Thyroid gland (tissue), 4 donors: ENCODE results near the gene NDRG3. TPM values are rescaled to one million over a fixed set of nuclear protein-coding genes. Genes with fewer than 3 reads are reported as not detected.

ENCODE experiments used
- DNase-seq, 2 donors: peaks; one replicate each; pipeline ENCODE4 v3.0.0-alpha.2; 2019
- H3K27ac ChIP-seq, 3 donors: fragments of 200-600 bp; sonication (generic); 1 replicate in 2 of 3; 2 replicates in 1 of 3; pipeline ENCODE4 v1.5.1; 2016 to 2019; ENCODE audit warnings: mild to moderate bottlenecking in 1 of 3, moderate library complexity in 1 of 3
- H3K27me3 ChIP-seq: fragments of 200-600 bp; sonication (generic); one replicate; pipeline ENCODE4 v1.5.1; 2019
- H3K36me3 ChIP-seq, 2 donors: fragments of 200-600 bp; sonication (generic); one replicate each; pipeline ENCODE4 v1.5.1; 2016 to 2019
- H3K4me1 ChIP-seq, 2 donors: fragments of 200-600 bp; sonication (generic); one replicate each; pipeline ENCODE4 v1.5.1; 2017 to 2019
- H3K4me3 ChIP-seq, 3 donors: fragments of 200-600 bp; sonication (generic); replicated peaks in 1 of 3; 1 replicate in 2 of 3; 2 replicates in 1 of 3; pipeline ENCODE4 v1.5.1; 2016; ENCODE audit warnings: mild to moderate bottlenecking in 1 of 3
- H3K9me3 ChIP-seq: fragments of 200-600 bp; sonication (generic); one replicate; pipeline ENCODE4 v1.5.1; 2017
- POLR2A ChIP-seq, 2 donors: fragments of 450-650 bp; IDR thresholded peaks; one replicate each; pipeline ENCODE4 v1.6.1; 2017; ENCODE audit warnings: antibody characterized with exemption in 2 of 2, mild to moderate bottlenecking in 2 of 2, moderate library complexity in 1 of 2
- WGBS, 2 donors: methylation state at CpG; one replicate each; pipeline ENCODE4 v1.1.5; 2017; 5-methylcytosine and 5-hydroxymethylcytosine counted together
- intact Hi-C: fragments of 100-400 bp; cut with DNase I; formaldehyde crosslinking; loops from one replicate; pipeline ENCODE4 v1.15.1; 2023
- total RNA-seq, 4 donors: library from RNA; depleted of rRNA; stranded (reverse); fragments of >200 nt; gene quantifications; one replicate each; pipeline ENCODE4 v1.2.3, GENCODE V29; 2016
- TF ChIP-seq, protein P1 (sequence below), 6 experiments: fragments of 200-600 bp in 3 of 6; fragments of 450-650 bp in 3 of 6; sonication (generic) in 3 of 6; IDR thresholded peaks; one replicate each; pipeline ENCODE4 v1.5.1; 2016 to 2019; ENCODE audit warnings: antibody characterized with exemption in 6 of 6, mild to moderate bottlenecking in 2 of 6, inconsistent platforms in 1 of 6, moderate library complexity in 1 of 6

The NDRG3 gene
- total RNA-seq, 4 donors from 2014 or later: 14.6 to 32.1 (median 27.9) TPM

DNA sequence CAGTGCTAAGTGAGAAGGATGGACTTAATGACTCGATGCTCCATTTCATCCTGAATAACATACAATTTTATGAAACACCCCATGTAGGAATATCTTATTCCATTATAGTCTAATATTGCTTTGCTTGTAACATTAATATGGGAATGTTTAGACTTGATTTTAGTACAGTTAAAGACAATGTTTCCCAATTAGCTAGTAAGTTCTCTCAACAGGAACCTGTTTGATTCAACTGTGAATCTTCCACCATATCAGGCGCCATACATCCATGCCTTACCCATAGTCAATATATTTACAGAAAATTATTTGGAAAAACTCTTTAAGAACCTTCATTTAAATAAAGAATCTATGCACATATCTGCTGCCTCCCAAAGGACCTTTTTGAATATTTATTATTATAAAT is 3.3 kb downstream of the NDRG3 start:
- DNase-seq: no peak
- 96 to 98% methylated on average over 2 of the region's 2 CpGs for WGBS, 2 donors
- H3K27me3 ChIP-seq: no peaks in the 10 kb centered on the region
- H3K9me3 ChIP-seq: no peaks in the 10 kb centered on the region
- TF ChIP-seq, protein P1, sequence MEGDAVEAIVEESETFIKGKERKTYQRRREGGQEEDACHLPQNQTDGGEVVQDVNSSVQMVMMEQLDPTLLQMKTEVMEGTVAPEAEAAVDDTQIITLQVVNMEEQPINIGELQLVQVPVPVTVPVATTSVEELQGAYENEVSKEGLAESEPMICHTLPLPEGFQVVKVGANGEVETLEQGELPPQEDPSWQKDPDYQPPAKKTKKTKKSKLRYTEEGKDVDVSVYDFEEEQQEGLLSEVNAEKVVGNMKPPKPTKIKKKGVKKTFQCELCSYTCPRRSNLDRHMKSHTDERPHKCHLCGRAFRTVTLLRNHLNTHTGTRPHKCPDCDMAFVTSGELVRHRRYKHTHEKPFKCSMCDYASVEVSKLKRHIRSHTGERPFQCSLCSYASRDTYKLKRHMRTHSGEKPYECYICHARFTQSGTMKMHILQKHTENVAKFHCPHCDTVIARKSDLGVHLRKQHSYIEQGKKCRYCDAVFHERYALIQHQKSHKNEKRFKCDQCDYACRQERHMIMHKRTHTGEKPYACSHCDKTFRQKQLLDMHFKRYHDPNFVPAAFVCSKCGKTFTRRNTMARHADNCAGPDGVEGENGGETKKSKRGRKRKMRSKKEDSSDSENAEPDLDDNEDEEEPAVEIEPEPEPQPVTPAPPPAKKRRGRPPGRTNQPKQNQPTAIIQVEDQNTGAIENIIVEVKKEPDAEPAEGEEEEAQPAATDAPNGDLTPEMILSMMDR (IDR thresholded peaks at IDR 0.05): no peak
- TF ChIP-seq POLR2A (IDR thresholded peaks at IDR 0.05): no peak
- no peak overlapping the region for H3K4me3 ChIP-seq
- peaks cover 5 to 8% of the 10 kb centered on the region in 2 donors for H3K4me1 ChIP-seq
- no peak overlapping the region for H3K27ac ChIP-seq
- no peaks in the 10 kb centered on the region for H3K36me3 ChIP-seq
- intact Hi-C loops: no loop called here

DNA sequence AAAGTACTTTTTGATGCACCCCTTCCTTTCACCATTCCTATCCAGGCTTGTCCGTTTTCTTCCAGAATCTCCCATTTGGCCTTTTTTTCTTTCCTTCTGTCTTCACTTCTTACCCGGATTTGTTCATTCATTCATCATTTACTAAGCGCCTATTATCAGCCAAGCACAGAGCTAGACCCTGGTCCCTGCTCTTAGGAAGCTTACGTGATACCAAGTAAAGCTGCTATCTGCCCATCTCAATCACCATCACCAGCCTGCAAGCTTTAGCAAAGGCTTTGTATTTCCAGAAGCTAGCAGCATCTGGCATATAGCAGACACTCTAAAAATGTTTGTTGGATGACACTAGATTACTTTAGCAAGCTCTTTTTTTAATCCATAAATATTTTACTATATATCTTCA is 4.8 kb downstream of the NDRG3 start:
- H3K27me3 ChIP-seq: no peaks in the 10 kb centered on the region
- peaks cover 5 to 8% of the 10 kb centered on the region in 2 donors for H3K4me1 ChIP-seq
- no peak overlapping the region for H3K4me3 ChIP-seq
- no peak overlapping the region for H3K27ac ChIP-seq
- WGBS, 2 donors: 87 to 88% methylated on average over 4 of the region's 4 CpGs
- no peak for TF ChIP-seq POLR2A (IDR thresholded peaks at IDR 0.05)
- TF ChIP-seq, protein P1 (IDR thresholded peaks at IDR 0.05): no peak
- H3K9me3 ChIP-seq: no peaks in the 10 kb centered on the region
- intact Hi-C loops: no loop called here
- DNase-seq: no peak
- H3K36me3 ChIP-seq: no peaks in the 10 kb centered on the region

DNA sequence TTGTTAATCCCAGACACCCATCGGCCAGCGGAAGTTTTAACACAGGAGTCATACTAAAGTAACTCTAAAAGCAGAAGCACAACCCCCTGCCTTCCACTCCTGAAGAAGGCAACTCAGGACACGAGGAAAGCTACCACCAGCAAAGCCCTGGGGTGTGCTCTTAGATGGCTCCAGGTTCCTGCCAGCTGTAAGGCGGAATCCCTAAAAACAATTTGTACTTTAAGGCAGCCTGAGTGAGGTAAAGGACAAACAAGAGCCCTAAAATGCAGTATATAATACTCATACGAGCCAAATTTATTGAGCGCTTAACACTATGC is 8.7 kb downstream of the NDRG3 start:
- no peak for DNase-seq
- Histone ChIP-seq H3K4me1 (no peaks in the 10 kb centered on the region), H3K27me3 (no peaks in the 10 kb centered on the region), H3K27ac (no peak overlapping the region), H3K4me3 (no peak overlapping the region), H3K36me3 (no peaks in the 10 kb centered on the region), H3K9me3 (no peaks in the 10 kb centered on the region)
- intact Hi-C loops: no loop called here
- TF ChIP-seq, protein P1 (IDR thresholded peaks at IDR 0.05): no peak
- TF ChIP-seq POLR2A (IDR thresholded peaks at IDR 0.05): no peak
- WGBS, 2 donors: 96 to 98% methylated on average over 6 of the region's 6 CpGs

DNA sequence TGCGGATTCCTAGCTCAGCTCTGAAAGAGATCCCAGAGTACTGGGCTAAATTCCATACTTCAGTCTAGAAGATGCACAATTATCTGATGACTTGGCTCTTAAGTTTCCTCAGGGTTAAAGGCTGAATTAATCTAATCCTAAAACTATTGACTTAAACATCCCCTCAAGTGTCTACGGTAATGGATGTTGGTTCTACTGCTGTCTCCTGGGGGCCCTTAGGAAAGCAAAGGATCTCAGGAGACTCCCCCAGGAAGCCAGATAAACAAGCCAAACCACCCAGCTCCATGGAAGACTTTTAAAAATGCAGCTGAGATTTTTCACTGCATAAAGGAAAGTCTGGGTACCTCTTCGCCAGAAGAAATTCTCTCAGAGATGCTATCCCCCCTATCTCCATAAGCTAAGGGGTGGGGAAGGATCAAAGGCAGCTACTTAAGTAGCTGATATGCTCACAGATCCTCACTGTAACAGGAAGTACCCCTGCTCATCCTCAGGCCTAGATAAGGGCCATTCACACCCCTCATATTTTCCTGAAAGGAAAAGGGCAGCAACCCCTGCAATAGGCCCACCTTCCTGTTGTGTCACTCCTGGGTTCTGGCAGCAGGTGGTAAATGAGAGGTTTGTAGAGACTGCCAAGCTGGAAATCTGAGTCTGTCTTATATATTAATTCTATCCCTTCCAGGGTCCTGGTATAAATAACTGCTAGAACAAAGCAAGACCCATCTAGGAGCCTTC is 9.3 kb downstream of the NDRG3 start:
- TF ChIP-seq, protein P1 (IDR thresholded peaks at IDR 0.05): no peak
- TF ChIP-seq POLR2A (IDR thresholded peaks at IDR 0.05): no peak
- H3K27ac ChIP-seq: no peak overlapping the region
- intact Hi-C loops: no loop called here
- H3K36me3 ChIP-seq: no peaks in the 10 kb centered on the region
- no peaks in the 10 kb centered on the region for H3K4me1 ChIP-seq
- no peak overlapping the region for H3K4me3 ChIP-seq
- H3K27me3 ChIP-seq: no peaks in the 10 kb centered on the region
- H3K9me3 ChIP-seq: no peaks in the 10 kb centered on the region
- WGBS, 2 donors: 83 to 86% methylated on average over 3 of the region's 3 CpGs
- no peak for DNase-seq

DNA sequence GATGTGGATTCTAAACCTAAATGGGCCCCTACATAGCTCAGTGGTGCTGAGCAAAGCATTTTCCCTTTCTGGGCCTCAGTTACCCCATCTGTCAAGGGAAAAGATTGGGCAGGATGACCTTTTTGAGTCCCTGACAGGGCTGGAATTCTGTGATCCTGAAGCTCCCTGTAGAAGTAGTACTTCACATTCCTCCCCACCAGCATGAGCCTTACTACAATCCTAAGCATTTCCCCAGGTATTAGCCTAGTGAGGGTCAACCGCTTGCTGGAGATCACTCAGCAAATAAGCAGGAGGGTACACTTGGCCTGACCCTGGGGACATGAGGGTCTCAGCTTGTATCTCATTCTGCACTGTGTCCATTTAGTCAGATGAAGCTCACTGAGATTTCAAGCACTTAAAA is 13.4 kb downstream of the NDRG3 start:
- no peak overlapping the region for H3K27ac ChIP-seq
- intact Hi-C loops: no loop called here
- TF ChIP-seq POLR2A (IDR thresholded peaks at IDR 0.05): no peak
- TF ChIP-seq, protein P1 (IDR thresholded peaks at IDR 0.05): no peak

More for the DNA sequence above, 13.4 kb downstream of the NDRG3 start:
- 100% methylated on average over 1 of the region's 1 CpG for WGBS, 2 donors
- Histone ChIP-seq H3K4me3 (no peak overlapping the region), H3K27me3 (no peaks in the 10 kb centered on the region), H3K36me3 (no peaks in the 10 kb centered on the region), H3K9me3 (no peaks in the 10 kb centered on the region), H3K4me1 (no peaks in the 10 kb centered on the region)
- no peak for DNase-seq
